Suprapubic skin (tissue), 2 donors: ENCODE results near the gene EPB41L2.

ENCODE experiments used
- EP300 ChIP-seq: sonication (generic); formaldehyde crosslinking; IDR thresholded peaks from one replicate; pipeline ENCODE4 v1.6.1; 2017; ENCODE audit warnings: antibody characterized with exemption
- POLR2A ChIP-seq, 2 donors: fragments of 450-650 bp; IDR thresholded peaks; one replicate each; pipeline ENCODE4 v1.6.1; 2017; ENCODE audit warnings: antibody characterized with exemption in 2 of 2, mild to moderate bottlenecking in 2 of 2, moderate library complexity in 2 of 2

DNA sequence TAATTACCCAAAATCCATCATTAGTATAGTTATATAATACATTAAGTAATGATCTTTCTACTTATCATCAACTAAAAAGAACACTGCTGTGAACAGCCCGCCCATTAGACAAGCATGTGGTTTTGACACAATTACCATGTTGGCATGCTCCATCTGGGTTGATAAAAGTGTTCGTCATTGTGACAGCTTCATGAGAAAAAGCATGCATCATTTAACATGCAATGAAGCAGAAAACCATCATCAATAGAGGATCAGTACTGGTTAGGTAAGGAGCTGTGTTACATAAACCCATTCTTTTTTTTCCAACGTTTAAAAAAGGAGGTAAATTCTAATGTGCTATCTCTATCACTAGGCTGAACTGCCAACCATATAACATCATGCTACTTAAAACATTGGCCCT, 101.9 kb downstream of the EPB41L2 start:
- no peak for TF ChIP-seq EP300
- TF ChIP-seq POLR2A (IDR thresholded peaks at IDR 0.05), result no peak
